HepG2 (cell line): ENCODE results near the gene ACBD7.

Experiments used
- GABPB1 ChIP-seq: IDR thresholded peaks from 2 replicates; pipeline ENCODE4 v1.6.1; 2016; ENCODE audit warnings: mild to moderate bottlenecking, missing genetic modification reagents, moderate library complexity, missing compliant biosample characterization
- MEIS2 ChIP-seq: sonication (generic); formaldehyde crosslinking; IDR thresholded peaks from 2 replicates; pipeline ENCODE4 v1.9.0; 2021; ENCODE audit warnings: mild to moderate bottlenecking, missing genetic modification reagents
- NCOA1 ChIP-seq: sonication (generic); formaldehyde crosslinking; IDR thresholded peaks from 2 replicates; pipeline ENCODE4 v1.9.0; 2021; ENCODE audit warnings: missing genetic modification reagents
- TF ChIP-seq, protein P1 (sequence below), 2 experiments: sonication (generic) in 1 of 2; formaldehyde crosslinking in 1 of 2; IDR thresholded peaks; 2 replicates each; pipeline versions ENCODE4 v1.5.1 to v1.6.1; 2011 to 2020; ENCODE audit warnings: borderline replicate concordance in 1 of 2, low read depth in 1 of 2, low read length in 1 of 2, mild to moderate bottlenecking in 1 of 2, missing genetic modification reagents in 1 of 2, moderate library complexity in 1 of 2
- TF ChIP-seq, protein P2 (sequence below): sonication (generic); formaldehyde crosslinking; IDR thresholded peaks from 2 replicates; pipeline ENCODE4 v1.4.0; 2020; ENCODE audit warnings: missing genetic modification reagents
- TF ChIP-seq, protein P3 (sequence below): sonication (generic); formaldehyde crosslinking; IDR thresholded peaks from 2 replicates; pipeline ENCODE4 v1.4.0; 2020; ENCODE audit warnings: missing genetic modification reagents

DNA sequence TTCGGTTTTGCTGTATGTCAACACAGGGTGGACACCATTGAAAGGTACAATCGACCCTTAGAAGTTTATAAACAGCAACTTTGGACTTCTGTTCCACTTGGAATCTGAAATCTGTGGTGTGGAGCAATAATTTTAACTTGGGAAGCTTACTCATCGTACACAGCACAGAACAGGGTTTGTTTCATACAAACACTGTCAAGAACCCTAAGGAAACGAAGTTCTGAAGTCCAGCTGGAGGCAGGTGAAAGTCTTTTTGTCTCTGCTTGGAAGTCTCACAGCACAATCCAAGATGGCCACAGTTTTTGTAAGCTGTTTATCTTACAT is 48.4 kb upstream of the ACBD7 start:
- TF ChIP-seq MEIS2 (CRISPR knock-in tag) (no peak), NCOA1 (no peak), GABPB1 (CRISPR knock-in tag) (no peak)
- TF ChIP-seq, protein P1, sequence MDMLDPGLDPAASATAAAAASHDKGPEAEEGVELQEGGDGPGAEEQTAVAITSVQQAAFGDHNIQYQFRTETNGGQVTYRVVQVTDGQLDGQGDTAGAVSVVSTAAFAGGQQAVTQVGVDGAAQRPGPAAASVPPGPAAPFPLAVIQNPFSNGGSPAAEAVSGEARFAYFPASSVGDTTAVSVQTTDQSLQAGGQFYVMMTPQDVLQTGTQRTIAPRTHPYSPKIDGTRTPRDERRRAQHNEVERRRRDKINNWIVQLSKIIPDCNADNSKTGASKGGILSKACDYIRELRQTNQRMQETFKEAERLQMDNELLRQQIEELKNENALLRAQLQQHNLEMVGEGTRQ (IDR thresholded peaks at IDR 0.05; ENCODE audit: low read depth, low read length): no peak
- TF ChIP-seq, protein P1 (CRISPR knock-in tag; IDR thresholded peaks at IDR 0.05; ENCODE audit: borderline replicate concordance): no peak
- TF ChIP-seq, protein P2, sequence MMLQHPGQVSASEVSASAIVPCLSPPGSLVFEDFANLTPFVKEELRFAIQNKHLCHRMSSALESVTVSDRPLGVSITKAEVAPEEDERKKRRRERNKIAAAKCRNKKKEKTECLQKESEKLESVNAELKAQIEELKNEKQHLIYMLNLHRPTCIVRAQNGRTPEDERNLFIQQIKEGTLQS (CRISPR knock-in tag): no peak
- TF ChIP-seq, protein P3, sequence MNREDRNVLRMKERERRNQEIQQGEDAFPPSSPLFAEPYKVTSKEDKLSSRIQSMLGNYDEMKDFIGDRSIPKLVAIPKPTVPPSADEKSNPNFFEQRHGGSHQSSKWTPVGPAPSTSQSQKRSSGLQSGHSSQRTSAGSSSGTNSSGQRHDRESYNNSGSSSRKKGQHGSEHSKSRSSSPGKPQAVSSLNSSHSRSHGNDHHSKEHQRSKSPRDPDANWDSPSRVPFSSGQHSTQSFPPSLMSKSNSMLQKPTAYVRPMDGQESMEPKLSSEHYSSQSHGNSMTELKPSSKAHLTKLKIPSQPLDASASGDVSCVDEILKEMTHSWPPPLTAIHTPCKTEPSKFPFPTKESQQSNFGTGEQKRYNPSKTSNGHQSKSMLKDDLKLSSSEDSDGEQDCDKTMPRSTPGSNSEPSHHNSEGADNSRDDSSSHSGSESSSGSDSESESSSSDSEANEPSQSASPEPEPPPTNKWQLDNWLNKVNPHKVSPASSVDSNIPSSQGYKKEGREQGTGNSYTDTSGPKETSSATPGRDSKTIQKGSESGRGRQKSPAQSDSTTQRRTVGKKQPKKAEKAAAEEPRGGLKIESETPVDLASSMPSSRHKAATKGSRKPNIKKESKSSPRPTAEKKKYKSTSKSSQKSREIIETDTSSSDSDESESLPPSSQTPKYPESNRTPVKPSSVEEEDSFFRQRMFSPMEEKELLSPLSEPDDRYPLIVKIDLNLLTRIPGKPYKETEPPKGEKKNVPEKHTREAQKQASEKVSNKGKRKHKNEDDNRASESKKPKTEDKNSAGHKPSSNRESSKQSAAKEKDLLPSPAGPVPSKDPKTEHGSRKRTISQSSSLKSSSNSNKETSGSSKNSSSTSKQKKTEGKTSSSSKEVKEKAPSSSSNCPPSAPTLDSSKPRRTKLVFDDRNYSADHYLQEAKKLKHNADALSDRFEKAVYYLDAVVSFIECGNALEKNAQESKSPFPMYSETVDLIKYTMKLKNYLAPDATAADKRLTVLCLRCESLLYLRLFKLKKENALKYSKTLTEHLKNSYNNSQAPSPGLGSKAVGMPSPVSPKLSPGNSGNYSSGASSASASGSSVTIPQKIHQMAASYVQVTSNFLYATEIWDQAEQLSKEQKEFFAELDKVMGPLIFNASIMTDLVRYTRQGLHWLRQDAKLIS (CRISPR knock-in tag): no peak
